Measurements from ENCODE around the gene FOXD1.
"Not testable (repeated sequence)": the region's sequence is repeated elsewhere in the genome, so short reads cannot be mapped to it uniquely, and the experiment has no call there.

FOXD1 gene

GRCh38 chr5:73487257-73487656, 38.7 kb upstream of the FOXD1 start:
- H3K9me3 ChIP-seq (ENCODE audit: control insufficient read depth in 5 of 5, low read length in 5 of 5); H3K4me1 ChIP-seq (ENCODE audit: control insufficient read depth in 5 of 5, insufficient read depth in 5 of 5, low read length in 5 of 5); H3K36me3 ChIP-seq (ENCODE audit: control insufficient read depth in 5 of 5, insufficient read depth in 5 of 5, low read length in 5 of 5); H3K27ac ChIP-seq (ENCODE audit: low read depth, low read length); H3K27me3 ChIP-seq (ENCODE audit: control insufficient read depth in 5 of 5, insufficient read depth in 4 of 5, low read length in 5 of 5); H3K4me3 ChIP-seq (ENCODE audit: low read depth in 1 of 5, low read length in 5 of 5); H3K9ac ChIP-seq (ENCODE audit: low read length in 5 of 5): not testable (repeated sequence)

GRCh38 chr5:73486119-73486899, 37.7 kb upstream of the FOXD1 start:
- Histone ChIP-seq H3K9ac (ENCODE audit: low read length in 5 of 5) (no peak overlapping the region), H3K27ac (ENCODE audit: low read depth, low read length) (no peak overlapping the region), H3K9me3 (ENCODE audit: control insufficient read depth in 5 of 5, low read length in 5 of 5) (no peaks in the 10 kb centered on the region), H3K27me3 (ENCODE audit: control insufficient read depth in 5 of 5, insufficient read depth in 4 of 5, low read length in 5 of 5) (no peaks in the 10 kb centered on the region), H3K4me1 (ENCODE audit: control insufficient read depth in 5 of 5, insufficient read depth in 5 of 5, low read length in 5 of 5) (no peaks in the 10 kb centered on the region), H3K36me3 (ENCODE audit: control insufficient read depth in 5 of 5, insufficient read depth in 5 of 5, low read length in 5 of 5) (no peaks in the 10 kb centered on the region), H3K4me3 (ENCODE audit: low read depth in 1 of 5, low read length in 5 of 5) (no peak overlapping the region)

- no peak overlapping the region for H3K9ac ChIP-seq (ENCODE audit: low read length in 5 of 5)
- no peaks in the 10 kb centered on the region for H3K9me3 ChIP-seq (ENCODE audit: control insufficient read depth in 5 of 5, low read length in 5 of 5)
- H3K36me3 ChIP-seq (ENCODE audit: control insufficient read depth in 5 of 5, insufficient read depth in 5 of 5, low read length in 5 of 5): no peaks in the 10 kb centered on the region
- H3K27me3 ChIP-seq (ENCODE audit: control insufficient read depth in 5 of 5, insufficient read depth in 4 of 5, low read length in 5 of 5): no peaks in the 10 kb centered on the region
- no peak overlapping the region for H3K27ac ChIP-seq (ENCODE audit: low read depth, low read length)
- no peak overlapping the region for H3K4me3 ChIP-seq (ENCODE audit: low read depth in 1 of 5, low read length in 5 of 5)
- no peaks in the 10 kb centered on the region for H3K4me1 ChIP-seq (ENCODE audit: control insufficient read depth in 5 of 5, insufficient read depth in 5 of 5, low read length in 5 of 5)
Observed at GRCh38 chr5:73485715-73486114, 37.1 kb upstream of the FOXD1 start.

- no peak overlapping the region for H3K4me3 ChIP-seq (ENCODE audit: low read depth in 1 of 5, low read length in 5 of 5)
- no peak overlapping the region for H3K9ac ChIP-seq (ENCODE audit: low read length in 5 of 5)
- H3K27me3 ChIP-seq (ENCODE audit: control insufficient read depth in 5 of 5, insufficient read depth in 4 of 5, low read length in 5 of 5): no peaks in the 10 kb centered on the region
- H3K9me3 ChIP-seq (ENCODE audit: control insufficient read depth in 5 of 5, low read length in 5 of 5): no peaks in the 10 kb centered on the region
- no peak overlapping the region for H3K27ac ChIP-seq (ENCODE audit: low read depth, low read length)
- H3K36me3 ChIP-seq (ENCODE audit: control insufficient read depth in 5 of 5, insufficient read depth in 5 of 5, low read length in 5 of 5): no peaks in the 10 kb centered on the region
- H3K4me1 ChIP-seq (ENCODE audit: control insufficient read depth in 5 of 5, insufficient read depth in 5 of 5, low read length in 5 of 5): no peaks in the 10 kb centered on the region
Observed at GRCh38 chr5:73484511-73484910, 35.9 kb upstream of the FOXD1 start.

GRCh38 chr5:73483676-73484075, 35.1 kb upstream of the FOXD1 start:
- H3K27me3 ChIP-seq (ENCODE audit: control insufficient read depth in 5 of 5, insufficient read depth in 4 of 5, low read length in 5 of 5): no peaks in the 10 kb centered on the region
- no peaks in the 10 kb centered on the region for H3K36me3 ChIP-seq (ENCODE audit: control insufficient read depth in 5 of 5, insufficient read depth in 5 of 5, low read length in 5 of 5)
- no peak overlapping the region for H3K9ac ChIP-seq (ENCODE audit: low read length in 5 of 5)
- H3K4me1 ChIP-seq (ENCODE audit: control insufficient read depth in 5 of 5, insufficient read depth in 5 of 5, low read length in 5 of 5): no peaks in the 10 kb centered on the region
- no peak overlapping the region for H3K27ac ChIP-seq (ENCODE audit: low read depth, low read length)
- H3K4me3 ChIP-seq (ENCODE audit: low read depth in 1 of 5, low read length in 5 of 5): no peak overlapping the region
- no peaks in the 10 kb centered on the region for H3K9me3 ChIP-seq (ENCODE audit: control insufficient read depth in 5 of 5, low read length in 5 of 5)

- no peaks in the 10 kb centered on the region for H3K9me3 ChIP-seq (ENCODE audit: control insufficient read depth in 5 of 5, low read length in 5 of 5)
- H3K4me3 ChIP-seq (ENCODE audit: low read depth in 1 of 5, low read length in 5 of 5): no peak overlapping the region
- no peaks in the 10 kb centered on the region for H3K36me3 ChIP-seq (ENCODE audit: control insufficient read depth in 5 of 5, insufficient read depth in 5 of 5, low read length in 5 of 5)
- no peak overlapping the region for H3K9ac ChIP-seq (ENCODE audit: low read length in 5 of 5)
- H3K4me1 ChIP-seq (ENCODE audit: control insufficient read depth in 5 of 5, insufficient read depth in 5 of 5, low read length in 5 of 5): no peaks in the 10 kb centered on the region
- no peaks in the 10 kb centered on the region for H3K27me3 ChIP-seq (ENCODE audit: control insufficient read depth in 5 of 5, insufficient read depth in 4 of 5, low read length in 5 of 5)
- no peak overlapping the region for H3K27ac ChIP-seq (ENCODE audit: low read depth, low read length)
Observed at GRCh38 chr5:73482383-73483136, 34.0 kb upstream of the FOXD1 start.

GRCh38 chr5:73480500-73480899, 31.9 kb upstream of the FOXD1 start:
- H3K4me3 ChIP-seq (ENCODE audit: low read depth in 1 of 5, low read length in 5 of 5): no peak overlapping the region
- no peaks in the 10 kb centered on the region for H3K27me3 ChIP-seq (ENCODE audit: control insufficient read depth in 5 of 5, insufficient read depth in 4 of 5, low read length in 5 of 5)
- no peak overlapping the region for H3K9ac ChIP-seq (ENCODE audit: low read length in 5 of 5)
- H3K9me3 ChIP-seq (ENCODE audit: control insufficient read depth in 5 of 5, low read length in 5 of 5): no peaks in the 10 kb centered on the region
- H3K36me3 ChIP-seq (ENCODE audit: control insufficient read depth in 5 of 5, insufficient read depth in 5 of 5, low read length in 5 of 5): no peaks in the 10 kb centered on the region
- no peaks in the 10 kb centered on the region for H3K4me1 ChIP-seq (ENCODE audit: control insufficient read depth in 5 of 5, insufficient read depth in 5 of 5, low read length in 5 of 5)
- H3K27ac ChIP-seq (ENCODE audit: low read depth, low read length): no peak overlapping the region

- H3K36me3 ChIP-seq (ENCODE audit: control insufficient read depth in 5 of 5, insufficient read depth in 5 of 5, low read length in 5 of 5): no peaks in the 10 kb centered on the region
- no peaks in the 10 kb centered on the region for H3K4me1 ChIP-seq (ENCODE audit: control insufficient read depth in 5 of 5, insufficient read depth in 5 of 5, low read length in 5 of 5)
- H3K27ac ChIP-seq (ENCODE audit: low read depth, low read length): no peak overlapping the region
- H3K27me3 ChIP-seq (ENCODE audit: control insufficient read depth in 5 of 5, insufficient read depth in 4 of 5, low read length in 5 of 5): peaks cover 0 to 2% (median 0%) of the 10 kb centered on the region in 5 donors
- no peak overlapping the region for H3K9ac ChIP-seq (ENCODE audit: low read length in 5 of 5)
- H3K4me3 ChIP-seq (ENCODE audit: low read depth in 1 of 5, low read length in 5 of 5): no peak overlapping the region
- H3K9me3 ChIP-seq (ENCODE audit: control insufficient read depth in 5 of 5, low read length in 5 of 5): no peaks in the 10 kb centered on the region
Observed at GRCh38 chr5:73472116-73472515, 23.5 kb upstream of the FOXD1 start.

GRCh38 chr5:73471654-73472053, 23.1 kb upstream of the FOXD1 start:
- Histone ChIP-seq H3K27me3 (ENCODE audit: control insufficient read depth in 5 of 5, insufficient read depth in 4 of 5, low read length in 5 of 5) (peaks cover 0 to 2% (median 0%) of the 10 kb centered on the region in 5 donors), H3K36me3 (ENCODE audit: control insufficient read depth in 5 of 5, insufficient read depth in 5 of 5, low read length in 5 of 5) (no peaks in the 10 kb centered on the region)

GRCh38 chr5:73469878-73470277, 21.3 kb upstream of the FOXD1 start:
- Histone ChIP-seq H3K9ac (ENCODE audit: low read length in 5 of 5) (no peak overlapping the region), H3K27me3 (ENCODE audit: control insufficient read depth in 5 of 5, insufficient read depth in 4 of 5, low read length in 5 of 5) (peaks cover 0 to 2% (median 0%) of the 10 kb centered on the region in 5 donors), H3K4me3 (ENCODE audit: low read depth in 1 of 5, low read length in 5 of 5) (no peak overlapping the region)

More at GRCh38 chr5:73471654-73472053, 23.1 kb upstream of the FOXD1 start:
- Histone ChIP-seq H3K27ac (ENCODE audit: low read depth, low read length) (no peak overlapping the region), H3K4me1 (ENCODE audit: control insufficient read depth in 5 of 5, insufficient read depth in 5 of 5, low read length in 5 of 5) (no peaks in the 10 kb centered on the region), H3K4me3 (ENCODE audit: low read depth in 1 of 5, low read length in 5 of 5) (no peak overlapping the region), H3K9me3 (ENCODE audit: control insufficient read depth in 5 of 5, low read length in 5 of 5) (no peaks in the 10 kb centered on the region), H3K9ac (ENCODE audit: low read length in 5 of 5) (no peak overlapping the region)

More at GRCh38 chr5:73469878-73470277, 21.3 kb upstream of the FOXD1 start:
- H3K36me3 ChIP-seq (ENCODE audit: control insufficient read depth in 5 of 5, insufficient read depth in 5 of 5, low read length in 5 of 5): no peaks in the 10 kb centered on the region
- no peaks in the 10 kb centered on the region for H3K4me1 ChIP-seq (ENCODE audit: control insufficient read depth in 5 of 5, insufficient read depth in 5 of 5, low read length in 5 of 5)
- no peak overlapping the region for H3K27ac ChIP-seq (ENCODE audit: low read depth, low read length)
- H3K9me3 ChIP-seq (ENCODE audit: control insufficient read depth in 5 of 5, low read length in 5 of 5): no peaks in the 10 kb centered on the region
